Panc1 (cell line): ENCODE measurements around the gene ZNF622.

Experiments used
- CTCF ChIP-seq: fragments of 450-650 bp; IDR thresholded peaks from 2 replicates; pipeline ENCODE4 v1.5.1; 2017; ENCODE audit warnings: mild to moderate bottlenecking
- POLR2AphosphoS5 ChIP-seq: IDR thresholded peaks from 2 replicates; pipeline ENCODE4 v1.6.1; 2012; ENCODE audit warnings: mild to moderate bottlenecking, low read depth, low read length, moderate library complexity
- SIN3A ChIP-seq: IDR thresholded peaks from 2 replicates; pipeline ENCODE4 v1.6.1; 2012; ENCODE audit warnings: low read depth, mild to moderate bottlenecking, low read length, moderate library complexity, borderline replicate concordance; ENCODE audit not compliant: insufficient read depth

DNA sequence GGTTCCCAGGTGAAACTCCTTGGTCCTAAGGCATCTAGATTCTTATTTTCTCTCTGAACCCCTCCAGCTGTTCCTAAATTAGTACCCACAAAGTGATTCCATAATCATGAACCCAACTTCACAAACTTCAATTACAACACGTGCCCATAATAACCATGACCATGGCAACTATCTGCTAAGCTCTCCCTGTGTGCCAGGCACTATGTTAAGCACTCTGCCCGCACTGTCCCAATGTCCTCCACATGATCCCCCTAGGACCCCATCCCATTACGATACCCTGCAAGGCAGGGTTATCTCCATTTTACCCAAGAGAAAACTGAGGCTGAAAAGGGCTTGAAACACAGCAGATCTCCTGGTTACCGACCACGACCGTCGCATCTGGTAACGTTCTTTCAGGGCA is 25.3 kb upstream of the ZNF622 start:
- TF ChIP-seq CTCF, result no peak
- no peak for TF ChIP-seq POLR2AphosphoS5
- TF ChIP-seq SIN3A, result no peak
